ENCODE measurements around the gene SETMAR. TPM values are rescaled to one million over a fixed set of nuclear protein-coding genes. Genes with fewer than 3 reads are reported as not detected.
"Not testable (repeated sequence)": the region's sequence is repeated elsewhere in the genome, so short reads cannot be mapped to it uniquely, and the experiment has no call there.

The SETMAR gene
- total and polyA plus RNA-seq, 9 donors, result 17.9 to 40.6 (median 31.2) TPM

DNA sequence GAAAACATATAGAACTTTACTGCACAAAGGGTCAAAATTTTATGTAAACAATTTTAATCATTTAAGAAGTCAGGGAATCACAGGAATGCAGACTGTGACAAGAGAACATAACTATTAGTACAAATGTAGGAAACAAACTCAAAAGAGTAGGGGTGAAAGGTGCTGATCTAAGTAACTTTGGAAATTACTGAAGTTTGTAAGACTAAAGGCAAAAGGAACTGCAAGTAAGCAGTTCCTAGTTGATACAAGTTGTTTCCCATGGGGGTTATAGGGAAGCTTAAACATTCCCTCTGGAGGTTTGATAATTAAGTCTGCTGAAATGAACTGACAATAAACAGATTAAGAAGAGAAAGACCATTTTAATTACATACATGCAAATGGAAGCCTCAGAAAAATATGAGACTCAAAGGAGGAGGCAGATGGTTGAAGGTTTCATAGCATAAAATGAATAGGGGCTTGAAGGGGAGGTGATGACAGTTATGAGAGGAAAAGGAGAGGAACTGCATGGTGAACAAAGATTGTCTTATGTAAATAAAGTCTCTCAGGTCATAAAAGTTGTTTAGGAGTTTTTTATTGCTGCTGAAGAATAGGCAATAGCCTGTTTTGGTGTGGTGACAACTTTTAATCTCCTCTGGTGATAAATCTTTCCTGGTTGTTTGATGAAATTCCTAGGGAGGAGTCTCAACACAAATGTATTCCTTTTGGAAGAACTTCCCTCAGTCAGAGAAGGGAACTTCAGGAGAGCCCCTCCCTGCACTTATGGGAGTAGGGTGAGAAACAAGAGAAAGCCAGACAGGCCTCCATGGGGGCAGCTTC lies 17.1 kb downstream of the SETMAR start:
- intact Hi-C loops (cut with DNase I), result no loop called here
- Histone ChIP-seq H3K4me3 (no peak overlapping the region), H3K27me3 (no peaks in the 10 kb centered on the region), H3K4me1 (ENCODE audit: insufficient read depth) (peaks cover 2% of the 10 kb centered on the region), H3K27ac (no peak overlapping the region), H3K9me3 (no peaks in the 10 kb centered on the region), H3K36me3 (no peaks in the 10 kb centered on the region)
- TF ChIP-seq CTCF (IDR thresholded peaks at IDR 0.05), result no peak
- no peak for TF ChIP-seq POLR2A (IDR thresholded peaks at IDR 0.05)
- no peak for TF ChIP-seq EP300 (IDR thresholded peaks at IDR 0.05)
- no peak for DNase-seq

GRCh38 chr3:4321732-4322131 lies 18.6 kb downstream of the SETMAR start:
- no peak overlapping the region for H3K27ac ChIP-seq
- H3K36me3 ChIP-seq, result no peaks in the 10 kb centered on the region
- WGBS, 3 donors, result 75 to 90% (median 80%) methylated on average over 1 of the region's 1 CpG
- no peaks in the 10 kb centered on the region for H3K9me3 ChIP-seq
- TF ChIP-seq EP300 (IDR thresholded peaks at IDR 0.05) (no peak), CTCF (IDR thresholded peaks at IDR 0.05) (no peak), POLR2A (IDR thresholded peaks at IDR 0.05) (no peak)
- no peak overlapping the region for H3K4me3 ChIP-seq
- intact Hi-C loops (cut with DNase I), result no loop called here
- H3K27me3 ChIP-seq, result no peaks in the 10 kb centered on the region
- no peak for DNase-seq
- peaks cover 2% of the 10 kb centered on the region for H3K4me1 ChIP-seq (ENCODE audit: insufficient read depth)

DNA sequence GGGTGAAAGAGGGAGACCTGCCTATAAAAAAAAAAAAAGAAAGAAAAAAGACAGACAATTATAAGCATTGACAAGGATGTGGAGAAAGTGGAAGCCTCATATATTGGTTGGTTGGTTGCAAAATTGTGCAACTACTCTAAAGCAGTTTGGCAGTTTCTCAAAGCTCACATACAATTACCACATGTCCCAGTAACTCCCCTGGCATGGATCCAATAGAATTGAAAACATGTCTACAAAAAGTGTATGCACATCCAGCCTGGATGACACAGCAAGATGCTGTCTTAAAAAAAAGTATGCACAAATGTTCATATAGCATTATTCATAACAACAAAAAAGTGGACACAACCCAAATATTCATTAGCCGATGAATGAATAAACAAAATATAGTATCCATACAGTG lies 19.5 kb downstream of the SETMAR start:
- no peak overlapping the region for H3K4me3 ChIP-seq
- no peak for DNase-seq
- H3K27me3 ChIP-seq, result no peaks in the 10 kb centered on the region
- 94 to 98% (median 95%) methylated on average over 1 of the region's 1 CpG for WGBS, 3 donors
- H3K36me3 ChIP-seq, result no peaks in the 10 kb centered on the region
- TF ChIP-seq POLR2A (IDR thresholded peaks at IDR 0.05), result no peak
- no peak for TF ChIP-seq CTCF (IDR thresholded peaks at IDR 0.05)
- TF ChIP-seq EP300 (IDR thresholded peaks at IDR 0.05), result no peak
- H3K9me3 ChIP-seq, result no peaks in the 10 kb centered on the region
- intact Hi-C loops (cut with DNase I), result no loop called here
- no peak overlapping the region for H3K27ac ChIP-seq
- peaks cover 2% of the 10 kb centered on the region for H3K4me1 ChIP-seq (ENCODE audit: insufficient read depth)

GRCh38 chr3:4323246-4324027 lies 20.3 kb downstream of the SETMAR start:
- Histone ChIP-seq H3K4me3 (no peak overlapping the region), H3K9me3 (no peaks in the 10 kb centered on the region), H3K36me3 (no peaks in the 10 kb centered on the region), H3K4me1 (ENCODE audit: insufficient read depth) (peaks cover 2% of the 10 kb centered on the region), H3K27me3 (no peaks in the 10 kb centered on the region), H3K27ac (no peak overlapping the region)
- intact Hi-C loops (cut with DNase I), result no loop called here
- no peak for DNase-seq
- WGBS, 3 donors, result 74 to 85% (median 76%) methylated on average over 3 of the region's 3 CpGs
- TF ChIP-seq EP300 (IDR thresholded peaks at IDR 0.05), result no peak

DNA sequence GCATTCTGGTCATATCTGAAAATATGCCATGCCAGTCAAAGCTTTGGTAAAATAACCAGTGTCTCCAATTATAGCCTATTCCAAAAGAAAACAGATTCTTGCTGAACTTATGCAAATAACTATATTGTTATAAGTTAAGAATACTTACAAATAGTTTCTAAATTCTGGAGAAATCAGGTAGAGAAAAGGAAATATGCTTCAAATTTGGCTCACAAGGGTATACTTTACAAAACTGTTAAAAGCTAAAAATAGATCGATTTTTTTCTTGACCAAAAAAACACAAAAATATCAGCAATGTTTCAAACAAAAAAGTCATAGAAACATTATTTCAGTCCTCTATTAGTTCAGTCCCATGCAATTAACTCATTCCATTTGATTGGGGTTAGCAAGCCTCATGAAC lies 23.7 kb downstream of the SETMAR start:
- WGBS, 3 donors, result 95 to 98% (median 97%) methylated on average over 1 of the region's 1 CpG
- H3K4me1 ChIP-seq (ENCODE audit: insufficient read depth), result no peaks in the 10 kb centered on the region

GRCh38 chr3:4329806-4330205 lies 26.6 kb downstream of the SETMAR start:
- H3K4me1 ChIP-seq (ENCODE audit: insufficient read depth); H3K27ac ChIP-seq; H3K36me3 ChIP-seq; DNase-seq; H3K27me3 ChIP-seq; intact Hi-C loops (cut with DNase I); H3K4me3 ChIP-seq; H3K9me3 ChIP-seq: not testable (repeated sequence)

More for the DNA sequence above, 23.7 kb downstream of the SETMAR start:
- no peak for TF ChIP-seq POLR2A (IDR thresholded peaks at IDR 0.05)
- TF ChIP-seq EP300 (IDR thresholded peaks at IDR 0.05), result no peak
- no peak for TF ChIP-seq CTCF (IDR thresholded peaks at IDR 0.05)
- intact Hi-C loops (cut with DNase I), result no loop called here
- Histone ChIP-seq H3K27ac (no peak overlapping the region), H3K27me3 (no peaks in the 10 kb centered on the region), H3K36me3 (no peaks in the 10 kb centered on the region), H3K4me3 (no peak overlapping the region), H3K9me3 (no peaks in the 10 kb centered on the region)
- DNase-seq, result no peak

Measured in ovary (tissue), 9 donors.